CD4-positive, alpha-beta T cell (primary cell): Measurements from ENCODE around the gene TINAGL1. TPM values are rescaled to one million over a fixed set of nuclear protein-coding genes. Genes with fewer than 3 reads are reported as not detected.

Experiments
- ATAC-seq: fragments of 200-7000 bp; cut with Tn5 transposase; one replicate; pipeline ENCODE4 v1.10.0; 2022; ENCODE audit warnings: mild to moderate bottlenecking; ENCODE audit not compliant: poor library complexity
- CTCF ChIA-PET: fragments of 350-600 bp; sonication (Branson Sonifier 250); formaldehyde crosslinking; loops from one replicate; lab custom pipeline; 2021; ENCODE audit warnings: antibody characterized with exemption, inconsistent platforms; lab: Charles Lee
- POLR2A ChIA-PET: fragments of 350-600 bp; sonication (Branson Sonifier 250); formaldehyde crosslinking; loops from one replicate; lab custom pipeline; 2021; ENCODE audit warnings: antibody characterized with exemption, inconsistent platforms; lab: Charles Lee
- DNase-seq, 14 experiments: peaks; one replicate each; pipeline ENCODE4 v3.0.0-alpha.2; 2013 to 2020; ENCODE audit warnings: mixed read lengths in 2 of 14
- H3K27ac ChIP-seq, 2 donors: one replicate each; pipeline versions ENCODE4 v1.5.1 to v1.7.0; 2013; ENCODE audit warnings: low read length in 2 of 2, low read depth in 1 of 2, mild to moderate bottlenecking in 1 of 2
- H3K27me3 ChIP-seq, 2 experiments: 1 replicate in 1 of 2; 2 replicates in 1 of 2; pipeline versions ENCODE4 v1.6.1 to v1.7.0; 2013; ENCODE audit warnings: low read length in 2 of 2, control low read depth in 1 of 2, mild to moderate bottlenecking in 1 of 2, moderate library complexity in 1 of 2; ENCODE audit not compliant: insufficient read depth in 2 of 2, control insufficient read depth in 1 of 2
- H3K36me3 ChIP-seq: one replicate; pipeline ENCODE4 v1.6.1; 2013; ENCODE audit warnings: low read length, control low read depth; ENCODE audit not compliant: insufficient read depth
- H3K4me1 ChIP-seq: one replicate; pipeline ENCODE4 v1.6.1; 2013; ENCODE audit warnings: low read length, control low read depth; ENCODE audit not compliant: insufficient read depth
- H3K4me3 ChIP-seq: one replicate; pipeline ENCODE4 v1.5.1; 2013; ENCODE audit warnings: mild to moderate bottlenecking, low read length, moderate library complexity
- H3K9me3 ChIP-seq, 2 experiments: 1 replicate in 1 of 2; 2 replicates in 1 of 2; pipeline versions ENCODE4 v1.6.1 to v1.7.0; 2013; ENCODE audit warnings: low read length in 2 of 2, mild to moderate bottlenecking in 2 of 2, control low read depth in 1 of 2, moderate library complexity in 1 of 2; ENCODE audit not compliant: control insufficient read depth in 1 of 2, insufficient read depth in 1 of 2
- H3K27ac Mint-ChIP-seq: one replicate; pipeline ENCODE4 v1.8.0; 2020; ENCODE audit warnings: mixed read lengths
- H3K27me3 Mint-ChIP-seq: one replicate; pipeline ENCODE4 v1.8.0; 2021; ENCODE audit warnings: mixed read lengths
- H3K36me3 Mint-ChIP-seq: one replicate; pipeline ENCODE4 v1.8.0; 2021; ENCODE audit warnings: low read depth, mixed read lengths
- H3K4me1 Mint-ChIP-seq: one replicate; pipeline ENCODE4 v1.8.0; 2021; ENCODE audit warnings: low read depth, mixed read lengths
- H3K4me3 Mint-ChIP-seq: one replicate; pipeline ENCODE4 v1.8.0; 2020; ENCODE audit warnings: mild to moderate bottlenecking, mixed read lengths
- H3K9me3 Mint-ChIP-seq: one replicate; pipeline ENCODE4 v1.8.0; 2020; ENCODE audit warnings: mixed read lengths
- intact Hi-C, 2 experiments: fragments of 100-400 bp; cut with DNase I in 1 of 2; cut with micrococcal nuclease in 1 of 2; formaldehyde crosslinking; loops; one replicate each; pipeline versions ENCODE4 v1.15.1 to v1.9.0; 2023 to 2025; cut with DNase I, micrococcal nuclease
- total RNA-seq, 174 experiments: library from RNA in 2 of 174; stranded (reverse) in 2 of 174; gene quantifications; one replicate each; pipeline ENCODE4 v1.2.3 and lab custom pipeline; 2021 to 2026
- TF ChIP-seq, protein P1 (sequence below): fragments of 200-600 bp; IDR thresholded peaks from one replicate; pipeline ENCODE4 v1.8.0; 2022; ENCODE audit warnings: antibody characterized with exemption, mild to moderate bottlenecking

The TINAGL1 gene
- total RNA-seq, 2 experiments from 2014 or later: not detected

- H3K36me3 Mint-ChIP-seq: peaks cover 7% of the 10 kb centered on the region
- H3K4me1 Mint-ChIP-seq: peaks cover 10% of the 10 kb centered on the region
- POLR2A ChIA-PET: no interaction called here
- Histone ChIP-seq H3K27ac (no peak overlapping the region), H3K36me3 (no peaks in the 10 kb centered on the region), H3K27me3 (peaks cover 25 to 34% of the 10 kb centered on the region in 2 experiments), H3K9me3 (peaks cover 0 to 7% of the 10 kb centered on the region in 2 experiments), H3K4me1 (peaks cover 10% of the 10 kb centered on the region), H3K4me3 (no peak overlapping the region)
- CTCF ChIA-PET: interaction anchor here (0.6 kb wide), 1 partner anchor 371 kb away, joined by 3 read pairs; no protein-coding TSS in a partner anchor
- intact Hi-C loops: no loop called here
- peaks cover 41% of the 10 kb centered on the region for H3K27me3 Mint-ChIP-seq
- TF ChIP-seq, protein P1, sequence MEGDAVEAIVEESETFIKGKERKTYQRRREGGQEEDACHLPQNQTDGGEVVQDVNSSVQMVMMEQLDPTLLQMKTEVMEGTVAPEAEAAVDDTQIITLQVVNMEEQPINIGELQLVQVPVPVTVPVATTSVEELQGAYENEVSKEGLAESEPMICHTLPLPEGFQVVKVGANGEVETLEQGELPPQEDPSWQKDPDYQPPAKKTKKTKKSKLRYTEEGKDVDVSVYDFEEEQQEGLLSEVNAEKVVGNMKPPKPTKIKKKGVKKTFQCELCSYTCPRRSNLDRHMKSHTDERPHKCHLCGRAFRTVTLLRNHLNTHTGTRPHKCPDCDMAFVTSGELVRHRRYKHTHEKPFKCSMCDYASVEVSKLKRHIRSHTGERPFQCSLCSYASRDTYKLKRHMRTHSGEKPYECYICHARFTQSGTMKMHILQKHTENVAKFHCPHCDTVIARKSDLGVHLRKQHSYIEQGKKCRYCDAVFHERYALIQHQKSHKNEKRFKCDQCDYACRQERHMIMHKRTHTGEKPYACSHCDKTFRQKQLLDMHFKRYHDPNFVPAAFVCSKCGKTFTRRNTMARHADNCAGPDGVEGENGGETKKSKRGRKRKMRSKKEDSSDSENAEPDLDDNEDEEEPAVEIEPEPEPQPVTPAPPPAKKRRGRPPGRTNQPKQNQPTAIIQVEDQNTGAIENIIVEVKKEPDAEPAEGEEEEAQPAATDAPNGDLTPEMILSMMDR: no peak
- ATAC-seq (no peak), DNase-seq (no peak)
- H3K27ac Mint-ChIP-seq: no peak overlapping the region
- H3K4me3 Mint-ChIP-seq: no peak overlapping the region
- H3K9me3 Mint-ChIP-seq: no peaks in the 10 kb centered on the region
These were observed 44.5 kb downstream of the TINAGL1 start for GRCh38 chr1:31620631-31621497.

DNA sequence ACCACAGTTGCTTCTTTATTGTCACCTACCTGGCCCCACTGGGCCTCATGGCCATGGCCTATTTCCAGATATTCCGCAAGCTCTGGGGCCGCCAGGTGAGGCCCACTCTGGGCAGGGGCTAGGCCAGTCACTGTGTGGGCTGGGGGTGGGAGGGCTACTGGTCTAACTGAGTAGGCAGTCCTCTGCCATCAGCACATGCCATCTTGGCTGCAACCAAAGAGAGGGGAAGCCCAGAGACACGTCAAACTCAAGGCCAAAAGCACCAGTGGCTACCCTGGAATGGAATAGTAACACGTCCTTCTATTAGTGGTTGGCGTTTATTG lies 45.1 kb downstream of the TINAGL1 start:
- H3K4me1 ChIP-seq: peaks cover 10% of the 10 kb centered on the region

DNA sequence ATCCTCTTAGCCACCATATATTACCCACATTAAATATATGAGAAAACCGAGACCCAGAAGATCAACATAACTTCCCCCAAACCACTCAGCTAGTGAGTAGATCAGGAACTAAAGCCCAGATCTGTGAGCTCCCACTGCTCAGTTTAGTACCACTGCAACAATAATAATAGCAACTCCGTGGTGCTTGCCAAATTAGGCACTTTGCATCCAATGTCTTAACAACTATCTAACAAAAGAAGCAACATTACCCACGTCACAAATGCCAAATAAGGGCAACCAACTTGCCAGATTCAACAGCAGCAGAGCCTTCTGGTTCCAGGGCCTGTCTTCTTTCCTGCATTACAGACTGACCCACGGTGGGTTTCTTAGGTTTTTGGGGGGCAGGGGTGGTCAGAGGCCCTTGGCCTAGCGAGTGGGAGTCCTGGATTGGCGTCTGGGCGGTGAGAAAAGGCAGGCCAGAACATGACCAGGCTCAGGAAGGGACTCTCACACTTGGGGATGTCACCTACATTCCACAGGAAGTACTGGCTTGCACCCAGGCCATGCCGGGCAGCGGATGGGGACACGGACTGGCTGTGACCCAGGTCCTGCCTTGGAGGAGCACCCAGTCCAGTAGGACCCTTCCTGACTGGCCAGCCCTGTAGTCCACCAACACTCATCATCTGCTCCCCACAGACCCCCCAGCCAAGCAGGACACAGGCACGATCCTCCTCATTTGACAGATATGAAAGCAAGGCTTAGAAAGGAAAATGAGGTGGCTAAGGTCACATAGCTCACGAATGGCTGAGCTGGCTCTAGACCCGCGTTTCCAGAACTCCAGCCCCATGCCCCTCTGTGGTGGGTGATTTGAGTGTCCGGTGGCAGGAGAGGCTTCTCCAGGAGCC lies 45.8 kb downstream of the TINAGL1 start:
- ATAC-seq: no peak
- TF ChIP-seq, protein P1: no peak
- Mint-ChIP-seq H3K4me1 (peaks cover 3% of the 10 kb centered on the region), H3K4me3 (no peak overlapping the region), H3K9me3 (no peaks in the 10 kb centered on the region), H3K27me3 (peaks cover 29% of the 10 kb centered on the region), H3K36me3 (peaks cover 11% of the 10 kb centered on the region), H3K27ac (no peak overlapping the region)
- Histone ChIP-seq H3K36me3 (peaks cover 3% of the 10 kb centered on the region), H3K4me3 (no peak overlapping the region), H3K9me3 (peaks cover 0 to 7% of the 10 kb centered on the region in 2 experiments), H3K27me3 (peaks cover 17 to 23% of the 10 kb centered on the region in 2 experiments), H3K4me1 (peaks cover 10% of the 10 kb centered on the region), H3K27ac (no peak overlapping the region)
- ChIA-PET POLR2A (no interaction called here), CTCF (interaction anchor here (0.6 kb wide), 1 partner anchor 370 kb away, joined by 3 read pairs; no protein-coding TSS in a partner anchor)
- DNase-seq: peak in 1 of 14 experiments; percentile 11
- intact Hi-C loops: no loop called here

More for the DNA sequence above, 45.1 kb downstream of the TINAGL1 start:
- intact Hi-C loops: no loop called here
- Mint-ChIP-seq H3K4me1 (peaks cover 9% of the 10 kb centered on the region), H3K27ac (no peak overlapping the region), H3K27me3 (peaks cover 35% of the 10 kb centered on the region), H3K4me3 (no peak overlapping the region), H3K9me3 (no peaks in the 10 kb centered on the region), H3K36me3 (peaks cover 7% of the 10 kb centered on the region)
- no peak overlapping the region for H3K4me3 ChIP-seq
- DNase-seq: no peak
- peaks cover 0 to 7% of the 10 kb centered on the region in 2 experiments for H3K9me3 ChIP-seq
- H3K36me3 ChIP-seq: no peaks in the 10 kb centered on the region
- peaks cover 23 to 29% of the 10 kb centered on the region in 2 experiments for H3K27me3 ChIP-seq
- H3K27ac ChIP-seq: no peak overlapping the region
- ChIA-PET POLR2A (no interaction called here), CTCF (interaction anchor here (0.6 kb wide), 1 partner anchor 371 kb away, joined by 3 read pairs; no protein-coding TSS in a partner anchor)
- TF ChIP-seq, protein P1: no peak
- ATAC-seq: no peak
